ENCODE measurements around the gene NCAPD2.
A peak's percentile ranks its signal among the peaks of the same experiment; 100 is the strongest.
"Not testable (repeated sequence)": the region's sequence is repeated elsewhere in the genome, so short reads cannot be mapped to it uniquely, and the experiment has no call there.

The NCAPD2 gene

GRCh38 chr12:6470375-6471163 lies 23.3 kb upstream of the NCAPD2 start, which contains the start of gene VAMP1:
Gene VAMP1, minus strand, starts transcription at chr12:6470677. Its CDS starts 146 bp downstream, at chr12:6470531.
- no peak for TF ChIP-seq CTCF (IDR thresholded peaks at IDR 0.05; ENCODE audit: insufficient read depth, missing control alignments)
- DNase-seq (ENCODE audit: insufficient read length, low spot score) (peak; percentile 97), FAIRE-seq (no peak)

DNA sequence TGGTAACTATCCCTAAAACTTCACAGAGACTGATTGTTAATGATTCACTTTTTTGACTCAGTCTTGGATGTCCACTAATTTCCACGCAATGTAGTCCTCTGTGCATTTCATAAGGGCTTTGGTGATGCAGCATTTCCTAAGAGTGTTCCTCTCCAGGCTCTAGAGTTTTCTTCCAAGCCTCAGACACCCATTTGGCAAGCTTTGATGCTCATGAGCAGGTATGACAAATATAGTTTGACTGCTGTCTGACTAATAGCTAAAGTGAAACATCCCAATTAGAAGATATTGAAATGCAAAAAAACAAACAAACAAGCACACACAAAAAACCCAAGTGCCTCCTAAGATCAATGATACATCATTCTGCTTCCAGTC lies 21.9 kb upstream of the NCAPD2 start:
- DNase-seq (ENCODE audit: insufficient read length, low spot score) (no peak), FAIRE-seq (no peak)
- no peak for TF ChIP-seq CTCF (IDR thresholded peaks at IDR 0.05; ENCODE audit: insufficient read depth, missing control alignments)

GRCh38 chr12:6472491-6472890 lies 21.4 kb upstream of the NCAPD2 start:
- no peak for FAIRE-seq
- DNase-seq (ENCODE audit: insufficient read length, low spot score) = no peak
- no peak for TF ChIP-seq CTCF (IDR thresholded peaks at IDR 0.05; ENCODE audit: insufficient read depth, missing control alignments)

DNA sequence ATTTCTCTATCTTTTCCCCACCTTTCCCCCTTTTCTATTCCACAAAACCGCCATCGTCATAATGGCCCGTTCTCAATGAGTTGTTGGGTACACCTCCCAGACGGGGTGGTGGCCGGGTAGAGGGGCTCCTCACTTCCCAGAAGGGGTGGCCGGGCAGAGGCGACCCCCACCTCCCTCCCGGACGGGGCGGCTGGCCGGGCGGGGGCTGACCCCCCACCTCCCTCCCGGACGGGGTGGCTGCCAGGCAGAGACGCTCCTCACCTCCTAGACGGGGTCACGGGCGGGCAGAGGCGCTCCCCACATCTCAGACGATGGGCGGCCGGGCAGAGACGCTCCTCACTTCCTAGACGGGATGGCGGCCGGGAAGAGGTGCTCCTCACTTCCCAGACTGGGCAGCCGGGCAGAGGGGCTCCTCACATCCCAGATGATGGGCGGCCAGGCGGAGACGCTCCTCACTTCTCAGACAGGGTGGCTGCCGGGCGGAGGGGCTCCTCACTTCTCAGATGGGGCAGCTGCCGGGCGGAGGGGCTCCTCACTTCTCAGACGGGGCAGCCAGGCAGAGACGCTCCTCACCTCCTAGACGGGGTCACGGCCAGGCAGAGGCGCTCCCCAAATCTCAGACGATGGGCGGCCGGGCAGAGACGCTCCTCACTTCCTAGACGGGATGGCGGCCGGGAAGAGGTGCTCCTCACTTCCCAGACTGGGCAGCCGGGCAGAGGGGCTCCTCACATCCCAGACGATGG lies 18.5 kb upstream of the NCAPD2 start:
- not testable (repeated sequence) for FAIRE-seq; DNase-seq (ENCODE audit: insufficient read length, low spot score)

GRCh38 chr12:6476489-6476888 lies 17.4 kb upstream of the NCAPD2 start:
- DNase-seq (ENCODE audit: insufficient read length, low spot score) (no peak), FAIRE-seq (no peak)
- TF ChIP-seq CTCF (IDR thresholded peaks at IDR 0.05; ENCODE audit: insufficient read depth, missing control alignments) = no peak

- not testable (repeated sequence) for FAIRE-seq; DNase-seq (ENCODE audit: insufficient read length, low spot score)
Observed at GRCh38 chr12:6477601-6478377, 16.1 kb upstream of the NCAPD2 start.

DNA sequence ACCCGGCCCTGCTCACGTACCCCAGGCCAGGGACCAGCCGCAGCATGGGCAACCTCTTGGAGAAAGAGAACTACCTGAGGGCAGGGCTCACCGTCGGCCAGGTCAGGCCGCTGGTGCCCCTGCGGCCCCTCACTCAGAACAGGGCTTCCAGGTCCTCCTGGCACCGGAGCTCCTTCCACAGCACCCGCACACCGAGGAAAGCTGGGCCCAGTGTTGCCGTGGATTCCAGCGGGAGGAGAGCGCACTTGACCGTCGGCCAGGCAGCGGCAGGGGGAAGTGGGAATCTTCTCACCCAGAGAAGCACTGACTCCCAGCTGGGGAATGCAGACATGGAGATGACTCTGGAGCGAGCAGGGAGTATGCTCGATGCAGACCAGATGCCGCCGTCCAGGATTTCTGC lies 15.5 kb upstream of the NCAPD2 start:
- no peak for FAIRE-seq
- no peak for DNase-seq (ENCODE audit: insufficient read length, low spot score)
- TF ChIP-seq CTCF (IDR thresholded peaks at IDR 0.05; ENCODE audit: insufficient read depth, missing control alignments) = no peak

Data from D721Med (cell line).